ENCODE data around the gene SMPD1. TPM values are rescaled to one million over a fixed set of nuclear protein-coding genes. Genes with fewer than 3 reads are reported as not detected.
A peak's percentile ranks its signal among the peaks of the same experiment; 100 is the strongest.
"Not testable (repeated sequence)": the region's sequence is repeated elsewhere in the genome, so short reads cannot be mapped to it uniquely, and the experiment has no call there.

Gene SMPD1
- total RNA-seq, 1 donor from 2014 or later, result 27.1 TPM

GRCh38 chr11:6391537-6392134, 1.4 kb downstream of the SMPD1 start:
- Mint-ChIP-seq H3K4me1 (peaks cover 15% of the 10 kb centered on the region), H3K27ac (no peak overlapping the region), H3K36me3 (peaks cover 5% of the 10 kb centered on the region), H3K27me3 (ENCODE audit: low read depth) (no peaks in the 10 kb centered on the region), H3K4me3 (peak overlapping the region; percentile 83), H3K9me3 (no peaks in the 10 kb centered on the region)
- TF ChIP-seq CTCF (IDR thresholded peaks at IDR 0.05; ENCODE audit: unreplicated experiment), result no peak
- DNase-seq (ENCODE audit: low spot score in 2 of 2, unreplicated experiment in 2 of 2), result no peak

- Mint-ChIP-seq H3K4me3 (peak overlapping the region; percentile 28), H3K4me1 (peaks cover 21% of the 10 kb centered on the region)
- H3K27me3 Mint-ChIP-seq (ENCODE audit: low read depth); H3K9me3 Mint-ChIP-seq; H3K36me3 Mint-ChIP-seq; DNase-seq (ENCODE audit: low spot score in 2 of 2, unreplicated experiment in 2 of 2); H3K27ac Mint-ChIP-seq: not testable (repeated sequence)
Measured at GRCh38 chr11:6392251-6392650, 2.0 kb downstream of the SMPD1 start.

- no peaks in the 10 kb centered on the region for H3K27me3 Mint-ChIP-seq (ENCODE audit: low read depth)
- no peaks in the 10 kb centered on the region for H3K9me3 Mint-ChIP-seq
- H3K36me3 Mint-ChIP-seq, result peaks cover 11% of the 10 kb centered on the region
- TF ChIP-seq CTCF (IDR thresholded peaks at IDR 0.05; ENCODE audit: unreplicated experiment), result no peak
- DNase-seq (ENCODE audit: low spot score in 2 of 2, unreplicated experiment in 2 of 2), result no peak
- H3K4me3 Mint-ChIP-seq, result no peak overlapping the region
- no peak overlapping the region for H3K27ac Mint-ChIP-seq
- H3K4me1 Mint-ChIP-seq, result peaks cover 30% of the 10 kb centered on the region
Measured at GRCh38 chr11:6393989-6394670, 3.9 kb downstream of the SMPD1 start.

- no peaks in the 10 kb centered on the region for H3K27me3 Mint-ChIP-seq (ENCODE audit: low read depth)
- DNase-seq (ENCODE audit: low spot score in 2 of 2, unreplicated experiment in 2 of 2), result no peak
- no peak for TF ChIP-seq CTCF (IDR thresholded peaks at IDR 0.05; ENCODE audit: unreplicated experiment)
- H3K9me3 Mint-ChIP-seq, result no peaks in the 10 kb centered on the region
- peaks cover 15% of the 10 kb centered on the region for H3K36me3 Mint-ChIP-seq
- peaks cover 23% of the 10 kb centered on the region for H3K4me1 Mint-ChIP-seq
- no peak overlapping the region for H3K4me3 Mint-ChIP-seq
- no peak overlapping the region for H3K27ac Mint-ChIP-seq
Measured at GRCh38 chr11:6395470-6396060, 5.3 kb downstream of the SMPD1 start.

- no peak overlapping the region for H3K4me3 Mint-ChIP-seq
- H3K27ac Mint-ChIP-seq, result peak overlapping the region; percentile 14
- H3K4me1 Mint-ChIP-seq, result peaks cover 15% of the 10 kb centered on the region
- H3K36me3 Mint-ChIP-seq, result peaks cover 15% of the 10 kb centered on the region
- no peaks in the 10 kb centered on the region for H3K27me3 Mint-ChIP-seq (ENCODE audit: low read depth)
- no peak for TF ChIP-seq CTCF (IDR thresholded peaks at IDR 0.05; ENCODE audit: unreplicated experiment)
- no peak for DNase-seq (ENCODE audit: low spot score in 2 of 2, unreplicated experiment in 2 of 2)
- H3K9me3 Mint-ChIP-seq, result no peaks in the 10 kb centered on the region
Measured at GRCh38 chr11:6397156-6397555, 6.9 kb downstream of the SMPD1 start.

GRCh38 chr11:6397636-6398035, 7.4 kb downstream of the SMPD1 start:
- no peak for DNase-seq (ENCODE audit: low spot score in 2 of 2, unreplicated experiment in 2 of 2)
- H3K4me1 Mint-ChIP-seq, result peaks cover 15% of the 10 kb centered on the region
- peak overlapping the region; percentile 14 for H3K27ac Mint-ChIP-seq
- no peak overlapping the region for H3K4me3 Mint-ChIP-seq
- TF ChIP-seq CTCF (IDR thresholded peaks at IDR 0.05; ENCODE audit: unreplicated experiment), result no peak
- no peaks in the 10 kb centered on the region for H3K9me3 Mint-ChIP-seq
- peaks cover 15% of the 10 kb centered on the region for H3K36me3 Mint-ChIP-seq
- no peaks in the 10 kb centered on the region for H3K27me3 Mint-ChIP-seq (ENCODE audit: low read depth)

Data from mesothelial cell of epicardium (in vitro differentiated cells).